SK-N-SH (cell line): ENCODE measurements around the gene GPLD1.

Experiments used
- EZH2phosphoT487 ChIP-seq: fragments of 200-600 bp; sonication (generic); IDR thresholded peaks from 2 replicates; pipeline ENCODE4 v1.6.1; 2017; ENCODE audit warnings: low read depth, mixed run types, mild to moderate bottlenecking, antibody characterized with exemption, moderate library complexity, borderline replicate concordance
- GATA2 ChIP-seq: sonication (generic); formaldehyde crosslinking; IDR thresholded peaks from 2 replicates; pipeline ENCODE4 v1.5.0; 2020; ENCODE audit warnings: mild to moderate bottlenecking, missing genetic modification reagents
- MXI1 ChIP-seq: IDR thresholded peaks from 2 replicates; pipeline ENCODE4 v1.6.1; 2012; ENCODE audit warnings: mild to moderate bottlenecking, low read depth, low read length, improper control_type of control experiment
- NRF1 ChIP-seq: IDR thresholded peaks from 2 replicates; pipeline ENCODE4 v1.6.1; 2012; ENCODE audit warnings: low read depth, mild to moderate bottlenecking, low read length
- POLR2AphosphoS5 ChIP-seq: IDR thresholded peaks from 2 replicates; pipeline ENCODE4 v1.6.1; 2012; ENCODE audit warnings: low read depth, low read length
- RFX5 ChIP-seq: IDR thresholded peaks from 2 replicates; pipeline ENCODE4 v1.6.1; 2012; ENCODE audit warnings: mild to moderate bottlenecking, improper control_type of control experiment, low read length
- TAF1 ChIP-seq: IDR thresholded peaks from 2 replicates; pipeline ENCODE4 v1.6.1; 2012; ENCODE audit warnings: low read depth, mild to moderate bottlenecking, low read length, moderate library complexity, borderline replicate concordance
- USF1 ChIP-seq: IDR thresholded peaks from 2 replicates; pipeline ENCODE4 v1.4.0; 2012; ENCODE audit warnings: low read depth, borderline replicate concordance
- YY1 ChIP-seq: IDR thresholded peaks from 2 replicates; pipeline ENCODE4 v1.4.0; 2012; ENCODE audit warnings: low read depth, mild to moderate bottlenecking
- TF ChIP-seq, protein P1 (sequence below): fragments of 200-600 bp; sonication (generic); IDR thresholded peaks from 2 replicates; pipeline ENCODE4 v1.6.1; 2017; ENCODE audit warnings: antibody characterized with exemption, mild to moderate bottlenecking, moderate library complexity

GRCh38 chr6:24385536-24386269 is 103.7 kb downstream of the GPLD1 start:
- TF ChIP-seq NRF1, result no peak
- no peak for TF ChIP-seq EZH2phosphoT487
- TF ChIP-seq, protein P1, sequence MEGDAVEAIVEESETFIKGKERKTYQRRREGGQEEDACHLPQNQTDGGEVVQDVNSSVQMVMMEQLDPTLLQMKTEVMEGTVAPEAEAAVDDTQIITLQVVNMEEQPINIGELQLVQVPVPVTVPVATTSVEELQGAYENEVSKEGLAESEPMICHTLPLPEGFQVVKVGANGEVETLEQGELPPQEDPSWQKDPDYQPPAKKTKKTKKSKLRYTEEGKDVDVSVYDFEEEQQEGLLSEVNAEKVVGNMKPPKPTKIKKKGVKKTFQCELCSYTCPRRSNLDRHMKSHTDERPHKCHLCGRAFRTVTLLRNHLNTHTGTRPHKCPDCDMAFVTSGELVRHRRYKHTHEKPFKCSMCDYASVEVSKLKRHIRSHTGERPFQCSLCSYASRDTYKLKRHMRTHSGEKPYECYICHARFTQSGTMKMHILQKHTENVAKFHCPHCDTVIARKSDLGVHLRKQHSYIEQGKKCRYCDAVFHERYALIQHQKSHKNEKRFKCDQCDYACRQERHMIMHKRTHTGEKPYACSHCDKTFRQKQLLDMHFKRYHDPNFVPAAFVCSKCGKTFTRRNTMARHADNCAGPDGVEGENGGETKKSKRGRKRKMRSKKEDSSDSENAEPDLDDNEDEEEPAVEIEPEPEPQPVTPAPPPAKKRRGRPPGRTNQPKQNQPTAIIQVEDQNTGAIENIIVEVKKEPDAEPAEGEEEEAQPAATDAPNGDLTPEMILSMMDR, result no peak
- TF ChIP-seq TAF1, result no peak
- TF ChIP-seq GATA2, result no peak
- no peak for TF ChIP-seq POLR2AphosphoS5
- no peak for TF ChIP-seq YY1
- no peak for TF ChIP-seq MXI1
- TF ChIP-seq RFX5, result no peak
- no peak for TF ChIP-seq USF1
